Measurements from ENCODE around the gene ZMIZ1.

Gene ZMIZ1

DNA sequence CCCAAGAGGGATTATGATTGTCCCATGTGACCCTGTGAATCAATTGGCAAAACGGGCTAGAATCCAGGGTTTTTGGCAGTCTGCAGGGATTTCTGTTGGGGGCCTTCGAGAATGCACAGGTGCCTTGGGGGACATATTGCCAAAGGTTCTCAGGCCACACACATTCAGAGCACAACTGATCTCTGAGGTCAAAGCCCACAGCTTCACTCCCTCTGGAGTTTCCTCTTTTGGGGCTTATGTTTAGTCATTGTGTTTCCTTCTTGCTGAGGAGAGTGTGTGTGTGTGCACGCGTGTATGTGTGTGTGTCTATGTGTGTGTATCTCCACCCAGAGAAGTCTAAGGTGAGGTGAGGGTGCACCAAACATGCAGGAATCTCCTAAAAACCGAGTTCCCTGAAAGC is 287.3 kb downstream of the ZMIZ1 start:
- DNase-seq (ENCODE audit: low read depth in 3 of 3) = no peak

- DNase-seq (ENCODE audit: low read depth in 3 of 3) = no peak
Measured at GRCh38 chr10:79357180-79357579, 288.4 kb downstream of the ZMIZ1 start.

DNA sequence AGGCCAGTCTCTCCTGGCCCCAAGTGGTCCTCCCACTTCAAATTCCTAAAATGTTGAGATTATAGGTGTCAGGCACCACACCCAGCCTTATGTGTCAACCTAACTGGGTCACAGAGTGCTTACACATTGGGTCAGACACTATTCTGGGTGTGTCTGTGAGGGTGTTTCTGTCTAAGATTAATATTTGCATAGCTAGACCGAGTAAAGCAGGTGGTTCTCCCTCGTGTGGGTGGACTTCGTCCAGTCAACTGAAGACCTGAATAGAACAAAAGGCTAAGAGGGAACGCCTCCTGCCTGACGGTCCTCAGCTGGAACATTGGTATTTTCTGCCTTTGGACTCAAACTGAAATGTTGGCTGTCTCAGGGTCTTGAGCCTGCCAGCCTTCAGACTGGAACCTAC is 290.0 kb downstream of the ZMIZ1 start:
- DNase-seq (ENCODE audit: low read depth in 3 of 3) = no peak

- DNase-seq (ENCODE audit: low read depth in 3 of 3) = no peak
Measured at GRCh38 chr10:79359816-79360498, 291.2 kb downstream of the ZMIZ1 start.

DNA sequence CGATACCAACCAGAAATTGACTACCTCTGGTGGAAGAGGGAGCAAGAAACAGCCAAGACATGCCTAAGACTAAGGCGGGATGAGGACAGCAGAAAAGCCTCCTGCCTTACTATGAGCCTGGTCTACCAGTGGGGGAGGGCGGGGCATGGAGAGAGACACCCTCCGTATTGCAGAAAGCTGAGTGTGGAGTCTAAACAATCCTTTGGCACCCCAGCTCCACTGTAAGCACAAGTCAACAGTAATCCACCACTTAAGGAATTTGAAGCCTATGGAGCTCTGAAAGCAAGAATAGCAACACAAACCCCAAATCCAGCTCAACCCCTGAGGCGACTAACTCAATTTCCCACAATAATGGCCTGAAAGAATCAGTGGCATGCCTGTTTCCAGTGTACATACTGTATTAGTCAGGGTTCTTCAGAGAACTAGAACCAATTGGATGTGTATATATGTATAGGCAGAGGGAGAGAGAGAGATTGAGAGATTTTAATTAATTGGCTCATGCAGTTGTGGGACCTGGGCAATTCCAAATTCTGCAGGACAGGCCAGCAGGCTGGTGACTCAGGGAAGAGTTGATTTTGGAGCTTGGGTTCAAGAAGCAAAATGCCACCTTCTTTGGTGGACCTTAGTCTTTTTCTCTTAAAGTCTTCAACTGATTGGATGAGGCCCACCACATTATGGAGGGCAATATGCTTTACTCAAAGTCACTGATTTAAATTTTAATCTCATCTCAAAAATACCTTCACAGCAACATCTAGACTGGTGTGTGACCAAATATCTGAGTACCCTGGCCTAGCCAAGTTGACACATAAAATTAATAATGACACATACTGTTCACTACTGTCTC is 292.0 kb downstream of the ZMIZ1 start:
- DNase-seq (ENCODE audit: low read depth in 3 of 3) = no peak

DNA sequence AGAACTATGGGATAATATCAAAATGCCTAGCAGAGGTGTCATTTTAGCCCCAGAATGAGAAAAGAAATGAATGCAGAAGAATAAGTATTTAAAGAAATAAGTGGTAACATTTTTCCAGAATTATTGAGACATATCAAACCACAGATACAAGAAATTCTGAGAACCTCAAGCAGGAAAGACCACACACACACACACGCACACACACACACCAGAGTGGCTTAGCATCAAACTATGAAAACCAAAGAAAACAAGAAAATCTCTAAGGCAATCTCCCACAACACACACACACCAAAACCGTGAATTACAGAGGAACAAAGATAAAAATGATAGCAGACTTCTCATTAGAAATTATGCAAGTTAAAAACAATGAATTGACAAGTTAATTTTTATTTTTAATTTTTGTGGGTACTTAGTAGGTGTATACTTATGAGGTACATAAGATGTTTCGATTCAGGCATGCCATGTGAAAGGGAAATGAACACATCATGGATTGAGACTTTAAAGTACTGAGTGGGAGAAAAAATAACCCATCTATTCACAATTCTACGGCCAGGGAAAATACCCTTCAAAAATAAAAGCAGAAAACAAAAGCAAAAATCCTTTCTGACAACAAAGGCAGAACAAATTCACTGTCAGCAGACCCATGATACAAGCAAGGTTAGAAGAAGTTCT is 293.1 kb downstream of the ZMIZ1 start:
- no peak for DNase-seq (ENCODE audit: low read depth in 3 of 3)

Data from stimulated activated CD4-positive, alpha-beta T cell treated with anti-CD3 and anti-CD28 coated beads, TNF-alpha, amount 100 ng/mL, for 24 hours (primary cell).